Right atrium auricular region (tissue), 2 donors: ENCODE measurements around the gene METTL23. TPM values are rescaled to one million over a fixed set of nuclear protein-coding genes. Genes with fewer than 3 reads are reported as not detected.
"Not testable (repeated sequence)": the region's sequence is repeated elsewhere in the genome, so short reads cannot be mapped to it uniquely, and the experiment has no call there.

Experiments
- DNase-seq: peaks from one replicate; pipeline ENCODE4 v3.0.0-alpha.2; 2019; ENCODE audit warnings: low spot score
- H3K27ac ChIP-seq, 2 donors: fragments of 200-600 bp; sonication (generic); 1 replicate in 1 of 2; 2 replicates in 1 of 2; pipeline ENCODE4 v1.5.1; 2016 to 2019
- H3K27me3 ChIP-seq, 2 donors: fragments of 200-600 bp; sonication (generic); one replicate each; pipeline versions ENCODE4 v1.5.1 to v1.6.0; 2017 to 2019
- H3K36me3 ChIP-seq: fragments of 200-600 bp; sonication (generic); one replicate; pipeline ENCODE4 v1.5.1; 2016
- H3K4me1 ChIP-seq, 2 donors: fragments of 200-600 bp; sonication (generic); one replicate each; pipeline versions ENCODE4 v1.5.1 to v1.6.0; 2017 to 2019
- H3K4me3 ChIP-seq, 2 donors: fragments of 200-600 bp; sonication (generic); 1 replicate in 1 of 2; 2 replicates in 1 of 2; pipeline ENCODE4 v1.5.1; 2017 to 2019; ENCODE audit warnings: mild to moderate bottlenecking in 1 of 2, moderate library complexity in 1 of 2
- H3K9me3 ChIP-seq, 2 donors: fragments of 200-600 bp; sonication (generic); one replicate each; pipeline ENCODE4 v1.5.1; 2019
- total RNA-seq, 2 donors: library from RNA; depleted of rRNA; stranded (reverse); fragments of >200 nt; gene quantifications; one replicate each; pipeline ENCODE4 v1.1.0, GENCODE V29; 2016
- TF ChIP-seq, protein P1 (sequence below), 2 donors: fragments of 200-600 bp; sonication (generic); IDR thresholded peaks; one replicate each; pipeline ENCODE4 v1.5.1; 2019; ENCODE audit warnings: antibody characterized with exemption in 2 of 2

The METTL23 gene
- total RNA-seq, 2 donors from 2014 or later = 22.6 to 26.8 TPM

DNA sequence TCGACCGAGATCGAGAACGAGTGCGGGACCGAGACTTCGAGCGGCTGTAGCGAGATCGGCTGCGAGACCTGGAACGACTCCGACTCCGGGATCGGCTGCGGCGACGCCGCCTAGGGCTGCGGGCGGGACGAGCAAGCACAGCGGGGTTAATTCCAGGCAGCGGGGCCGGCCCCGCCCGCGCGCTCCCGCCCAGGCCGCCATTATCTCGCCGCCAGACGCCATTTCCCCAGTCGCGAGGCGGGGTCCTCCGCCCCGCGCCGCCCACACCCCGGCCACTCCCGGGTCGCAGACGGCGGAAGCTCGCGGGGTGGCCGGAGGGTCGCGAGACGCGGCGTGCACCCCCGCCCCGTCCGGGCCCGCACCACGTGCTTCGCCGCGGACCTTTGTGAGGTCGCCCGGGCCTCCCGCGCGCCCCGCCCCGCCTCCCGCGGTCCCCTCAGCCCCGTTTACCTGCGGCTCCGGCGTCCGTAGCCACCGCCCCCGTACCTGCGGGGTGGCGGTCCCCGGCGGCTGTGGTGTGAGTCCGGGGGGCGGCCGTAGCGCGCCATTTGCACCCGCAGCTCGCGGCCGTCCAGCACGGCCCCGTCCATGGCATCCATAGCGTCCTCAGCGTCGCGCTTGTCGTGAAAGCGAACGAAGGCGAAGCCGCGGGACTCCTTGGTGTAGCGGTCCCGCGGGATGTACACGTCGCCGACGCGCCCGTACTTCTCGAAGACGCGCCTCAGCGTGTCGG lies 9.9 kb downstream of the METTL23 start:
- Histone ChIP-seq H3K9me3 (no peaks in the 10 kb centered on the region), H3K4me1 (peaks cover 0 to 57% of the 10 kb centered on the region in 2 donors), H3K4me3 (peak overlapping the region; percentile 96 to 97), H3K27ac (peak overlapping the region; percentile 99 to 100), H3K27me3 (no peaks in the 10 kb centered on the region), H3K36me3 (peaks cover 46% of the 10 kb centered on the region)
- TF ChIP-seq, protein P1, sequence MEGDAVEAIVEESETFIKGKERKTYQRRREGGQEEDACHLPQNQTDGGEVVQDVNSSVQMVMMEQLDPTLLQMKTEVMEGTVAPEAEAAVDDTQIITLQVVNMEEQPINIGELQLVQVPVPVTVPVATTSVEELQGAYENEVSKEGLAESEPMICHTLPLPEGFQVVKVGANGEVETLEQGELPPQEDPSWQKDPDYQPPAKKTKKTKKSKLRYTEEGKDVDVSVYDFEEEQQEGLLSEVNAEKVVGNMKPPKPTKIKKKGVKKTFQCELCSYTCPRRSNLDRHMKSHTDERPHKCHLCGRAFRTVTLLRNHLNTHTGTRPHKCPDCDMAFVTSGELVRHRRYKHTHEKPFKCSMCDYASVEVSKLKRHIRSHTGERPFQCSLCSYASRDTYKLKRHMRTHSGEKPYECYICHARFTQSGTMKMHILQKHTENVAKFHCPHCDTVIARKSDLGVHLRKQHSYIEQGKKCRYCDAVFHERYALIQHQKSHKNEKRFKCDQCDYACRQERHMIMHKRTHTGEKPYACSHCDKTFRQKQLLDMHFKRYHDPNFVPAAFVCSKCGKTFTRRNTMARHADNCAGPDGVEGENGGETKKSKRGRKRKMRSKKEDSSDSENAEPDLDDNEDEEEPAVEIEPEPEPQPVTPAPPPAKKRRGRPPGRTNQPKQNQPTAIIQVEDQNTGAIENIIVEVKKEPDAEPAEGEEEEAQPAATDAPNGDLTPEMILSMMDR (IDR thresholded peaks at IDR 0.05) = peak in 1 of 2 donors; percentile 34
- peak; percentile 77 for DNase-seq

DNA sequence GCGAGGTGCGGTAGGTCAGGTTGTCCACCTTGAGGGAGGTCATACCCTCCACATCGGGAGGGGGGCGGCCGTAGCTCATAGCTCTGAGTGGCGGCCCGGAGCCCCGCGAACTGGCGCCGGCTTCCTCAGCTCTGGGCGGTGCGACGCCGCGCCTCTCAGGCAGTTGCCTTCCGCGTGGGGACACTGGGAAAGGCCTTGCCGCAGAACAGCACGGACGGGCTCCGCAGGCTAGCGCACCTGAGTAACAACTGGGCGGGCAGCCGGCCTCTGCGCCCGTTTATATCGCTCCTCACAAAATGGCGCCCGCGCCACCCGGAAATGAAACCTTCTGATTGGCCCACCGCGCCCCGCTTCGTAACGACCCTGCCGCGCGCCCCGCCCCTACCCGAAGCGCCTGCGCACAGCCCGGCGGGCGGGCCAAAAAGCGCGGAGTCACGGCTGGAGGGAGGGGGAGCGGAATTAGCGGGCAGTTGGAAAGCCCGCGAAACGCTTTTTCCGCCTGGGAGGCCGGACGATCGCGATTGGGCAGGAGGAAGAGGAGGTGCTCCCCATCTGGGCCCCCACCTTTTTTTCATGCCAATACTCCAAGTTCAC lies 10.5 kb downstream of the METTL23 start, which contains the start of gene SRSF2:
Gene SRSF2, minus strand, starts transcription at position 250 of the 594 bp plus-strand sequence. Its CDS starts 171 bp downstream, at position 79.
- peak; percentile 99 for DNase-seq

DNA sequence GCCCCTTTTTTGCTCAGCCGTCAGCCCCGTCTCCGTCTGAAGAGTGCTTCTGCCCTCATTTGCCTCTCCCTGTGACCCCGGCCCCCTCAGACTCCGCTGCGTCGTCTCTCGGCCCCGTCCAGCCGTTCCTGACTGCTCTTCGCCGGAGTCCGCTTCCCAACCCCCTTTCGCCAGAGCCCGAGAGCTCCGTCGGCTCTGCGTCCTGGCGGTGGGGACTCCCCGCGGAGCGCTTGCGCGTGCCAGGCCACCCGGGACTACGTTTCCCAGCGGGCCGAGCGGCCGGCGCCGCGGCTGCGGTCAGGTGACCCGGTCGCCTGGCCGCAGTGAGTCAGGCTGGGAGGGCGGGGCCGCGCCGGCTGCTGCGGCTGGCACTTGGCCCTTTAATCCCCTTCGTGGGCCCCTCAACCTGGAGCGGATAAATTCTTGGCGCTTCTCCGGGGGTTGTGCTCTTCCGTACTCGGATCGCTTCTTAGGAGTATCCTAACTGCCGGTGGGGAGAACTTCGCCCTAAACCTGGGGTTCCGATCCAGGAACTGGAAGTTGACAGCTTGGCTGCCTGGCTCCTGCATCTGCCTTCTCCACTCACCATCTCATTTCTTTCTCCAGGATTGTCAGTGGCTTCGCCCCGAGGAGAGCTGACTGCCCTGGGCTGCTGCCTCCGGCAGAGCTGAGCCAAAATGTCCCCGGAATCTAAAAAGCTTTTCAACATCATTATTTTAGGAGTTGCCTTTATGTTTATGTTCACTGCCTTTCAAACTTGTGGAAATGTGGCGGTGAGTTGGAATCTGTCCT lies 11.2 kb downstream of the METTL23 start, which contains the start of gene MFSD11:
Gene MFSD11, plus strand, starts transcription at position 444 of the 792 bp plus-strand sequence. Its CDS starts 234 bp downstream, at position 678.
- TF ChIP-seq, protein P1 (IDR thresholded peaks at IDR 0.05) = no peak
- peak within 1 kb of the TSS; percentile 99 to 100 for H3K27ac ChIP-seq
- DNase-seq = peak; percentile 91
- H3K9me3 ChIP-seq = no peaks in the 10 kb centered on the region
- peaks cover 46% of the 10 kb centered on the region for H3K36me3 ChIP-seq
- H3K4me3 ChIP-seq = peak within 1 kb of the TSS; percentile 96 to 97
- peaks cover 0 to 51% of the 10 kb centered on the region in 2 donors for H3K4me1 ChIP-seq
- H3K27me3 ChIP-seq = no peaks in the 10 kb centered on the region

More for the DNA sequence above, 10.5 kb downstream of the METTL23 start, which contains the start of gene SRSF2:
- Histone ChIP-seq H3K27me3 (no peaks in the 10 kb centered on the region), H3K4me1 (peaks cover 0 to 58% of the 10 kb centered on the region in 2 donors), H3K36me3 (peaks cover 46% of the 10 kb centered on the region), H3K4me3 (peak within 1 kb of the TSS; percentile 96 to 97), H3K27ac (peak within 1 kb of the TSS; percentile 99 to 100), H3K9me3 (no peaks in the 10 kb centered on the region)
- TF ChIP-seq, protein P1 (IDR thresholded peaks at IDR 0.05) = no peak

DNA sequence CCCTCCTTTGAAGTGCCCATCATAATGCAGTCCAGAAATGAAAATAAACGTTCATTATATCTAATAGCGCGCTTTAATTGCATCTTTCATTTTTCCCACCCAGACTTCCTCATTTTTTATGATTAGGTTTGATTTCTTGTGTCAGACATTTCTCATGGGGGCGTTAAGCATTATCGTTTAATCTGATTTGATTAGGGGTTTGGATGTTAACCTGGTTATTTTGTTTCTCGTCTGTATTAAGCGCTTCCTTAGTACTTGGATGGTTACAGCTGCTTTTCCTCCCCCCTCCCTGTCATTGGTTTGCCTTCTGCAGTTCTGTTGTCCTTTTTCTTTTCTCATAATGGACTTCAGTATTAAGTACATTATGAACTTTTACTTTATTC lies 11.8 kb downstream of the METTL23 start:
- no peaks in the 10 kb centered on the region for H3K9me3 ChIP-seq
- DNase-seq = no peak
- peak overlapping the region; percentile 99 to 100 for H3K27ac ChIP-seq
- H3K27me3 ChIP-seq = no peaks in the 10 kb centered on the region
- peaks cover 0 to 45% of the 10 kb centered on the region in 2 donors for H3K4me1 ChIP-seq
- peak overlapping the region; percentile 96 to 97 for H3K4me3 ChIP-seq
- TF ChIP-seq, protein P1 (IDR thresholded peaks at IDR 0.05) = no peak
- H3K36me3 ChIP-seq = peaks cover 46% of the 10 kb centered on the region

DNA sequence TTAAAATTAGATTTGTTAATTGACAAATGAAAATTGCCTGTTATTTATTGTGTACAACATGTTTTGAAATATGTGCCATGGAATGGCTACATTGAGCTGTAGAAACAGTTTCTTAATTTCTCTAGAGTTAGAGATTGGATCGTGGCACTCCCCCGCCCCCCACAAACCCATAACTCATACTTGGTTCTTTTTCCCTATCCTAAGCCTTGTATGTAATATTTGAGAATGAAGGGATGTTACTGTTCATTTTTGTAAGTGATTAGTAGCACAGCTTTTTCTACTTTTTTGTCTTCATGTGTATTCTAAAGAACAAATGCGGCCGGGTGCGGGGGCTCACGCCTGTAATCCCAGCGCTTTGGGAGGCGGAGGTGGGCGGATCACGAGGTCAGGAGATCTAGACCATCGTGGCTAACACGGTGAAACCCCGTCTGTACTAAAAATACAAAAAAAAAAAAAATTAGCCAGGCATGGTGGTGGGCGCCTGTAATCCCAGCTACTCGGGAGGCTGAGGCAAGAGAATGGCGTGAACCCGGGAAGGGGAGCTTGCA lies 13.0 kb downstream of the METTL23 start:
- H3K4me3 ChIP-seq, DNase-seq, H3K9me3 ChIP-seq, H3K27me3 ChIP-seq: not testable (repeated sequence)
- peaks cover 0 to 33% of the 10 kb centered on the region in 2 donors for H3K4me1 ChIP-seq
- H3K36me3 ChIP-seq = peaks cover 43% of the 10 kb centered on the region
- H3K27ac ChIP-seq = peak overlapping the region; percentile 99 to 100
